Subcutaneous abdominal adipose tissue (tissue), 5 donors: ENCODE measurements around the gene LBP.

Source experiments
- H3K27ac ChIP-seq: one replicate; pipeline ENCODE4 v1.7.0; 2013; ENCODE audit warnings: low read depth, mild to moderate bottlenecking, inconsistent platforms, low read length, moderate library complexity
- H3K27me3 ChIP-seq, 5 donors: one replicate each; pipeline ENCODE4 v1.7.0; 2013; ENCODE audit warnings: low read length in 5 of 5, inconsistent platforms in 1 of 5; ENCODE audit not compliant: control insufficient read depth in 5 of 5, insufficient read depth in 4 of 5
- H3K36me3 ChIP-seq, 5 donors: one replicate each; pipeline ENCODE4 v1.7.0; 2013; ENCODE audit warnings: low read length in 5 of 5; ENCODE audit not compliant: control insufficient read depth in 5 of 5, insufficient read depth in 5 of 5
- H3K4me1 ChIP-seq, 5 donors: one replicate each; pipeline ENCODE4 v1.7.0; 2013; ENCODE audit warnings: low read length in 5 of 5, mild to moderate bottlenecking in 3 of 5, moderate library complexity in 1 of 5; ENCODE audit not compliant: control insufficient read depth in 5 of 5, insufficient read depth in 5 of 5
- H3K4me3 ChIP-seq, 5 donors: one replicate each; pipeline ENCODE4 v1.7.0; 2013; ENCODE audit warnings: low read length in 5 of 5, low read depth in 1 of 5
- H3K9ac ChIP-seq, 5 donors: one replicate each; pipeline ENCODE4 v1.7.0; 2013; ENCODE audit warnings: low read length in 5 of 5, mild to moderate bottlenecking in 4 of 5, moderate library complexity in 3 of 5
- H3K9me3 ChIP-seq, 5 donors: one replicate each; pipeline ENCODE4 v1.7.0; 2013; ENCODE audit warnings: low read length in 5 of 5; ENCODE audit not compliant: control insufficient read depth in 5 of 5
- donor health status: healthy.
- donor health status: healthy.
- donor health status: healthy.
- donor health status: healthy.
- donor health status: healthy.

Gene LBP

GRCh38 chr20:38316341-38316740 is 29.9 kb upstream of the LBP start:
- Histone ChIP-seq H3K36me3 (no peaks in the 10 kb centered on the region), H3K9ac (no peak overlapping the region), H3K9me3 (peaks cover 0 to 6% (median 0%) of the 10 kb centered on the region in 5 donors), H3K4me1 (no peaks in the 10 kb centered on the region), H3K27ac (no peak overlapping the region), H3K4me3 (no peak overlapping the region), H3K27me3 (peaks cover 0 to 13% (median 3%) of the 10 kb centered on the region in 5 donors)

- H3K27ac ChIP-seq, result no peak overlapping the region
- H3K27me3 ChIP-seq, result peaks cover 0 to 7% (median 3%) of the 10 kb centered on the region in 5 donors
- no peaks in the 10 kb centered on the region for H3K4me1 ChIP-seq
- peaks cover 0 to 6% (median 0%) of the 10 kb centered on the region in 5 donors for H3K9me3 ChIP-seq
- H3K36me3 ChIP-seq, result no peaks in the 10 kb centered on the region
- H3K4me3 ChIP-seq, result no peak overlapping the region
- no peak overlapping the region for H3K9ac ChIP-seq
Observed at GRCh38 chr20:38317422-38317821, 28.9 kb upstream of the LBP start.

DNA sequence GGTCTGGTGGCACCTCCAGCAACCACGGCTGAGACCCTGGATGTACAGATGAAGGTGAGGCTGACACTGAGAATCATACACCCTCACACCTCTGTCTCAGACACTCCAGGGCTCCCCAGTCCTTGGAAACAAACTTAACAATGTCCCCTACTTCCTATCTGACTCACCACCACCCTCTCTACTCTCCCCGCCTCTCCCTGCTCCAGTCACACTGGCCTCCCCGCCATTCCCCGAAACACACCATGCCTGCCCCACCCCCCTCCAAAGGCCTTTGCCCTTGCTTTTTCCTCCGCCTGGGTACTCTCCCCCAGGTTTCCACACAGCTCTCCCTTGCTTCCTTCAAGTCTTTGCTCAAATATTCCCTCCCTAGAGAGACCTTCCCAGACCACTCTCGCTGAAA is 26.1 kb upstream of the LBP start:
- H3K4me3 ChIP-seq, result no peak overlapping the region
- no peak overlapping the region for H3K27ac ChIP-seq
- peaks cover 0 to 7% (median 3%) of the 10 kb centered on the region in 5 donors for H3K27me3 ChIP-seq

GRCh38 chr20:38321959-38322598 is 24.2 kb upstream of the LBP start:
- Histone ChIP-seq H3K36me3 (no peaks in the 10 kb centered on the region), H3K4me3 (no peak overlapping the region), H3K9ac (no peak overlapping the region), H3K27me3 (peaks cover 0 to 7% (median 3%) of the 10 kb centered on the region in 5 donors), H3K4me1 (no peaks in the 10 kb centered on the region), H3K27ac (no peak overlapping the region), H3K9me3 (peaks cover 0 to 6% (median 2%) of the 10 kb centered on the region in 5 donors)

More for the DNA sequence above, 26.1 kb upstream of the LBP start:
- Histone ChIP-seq H3K36me3 (no peaks in the 10 kb centered on the region), H3K9ac (no peak overlapping the region), H3K9me3 (peaks cover 0 to under 1% (median 0%) of the 10 kb centered on the region in 5 donors), H3K4me1 (no peaks in the 10 kb centered on the region)

DNA sequence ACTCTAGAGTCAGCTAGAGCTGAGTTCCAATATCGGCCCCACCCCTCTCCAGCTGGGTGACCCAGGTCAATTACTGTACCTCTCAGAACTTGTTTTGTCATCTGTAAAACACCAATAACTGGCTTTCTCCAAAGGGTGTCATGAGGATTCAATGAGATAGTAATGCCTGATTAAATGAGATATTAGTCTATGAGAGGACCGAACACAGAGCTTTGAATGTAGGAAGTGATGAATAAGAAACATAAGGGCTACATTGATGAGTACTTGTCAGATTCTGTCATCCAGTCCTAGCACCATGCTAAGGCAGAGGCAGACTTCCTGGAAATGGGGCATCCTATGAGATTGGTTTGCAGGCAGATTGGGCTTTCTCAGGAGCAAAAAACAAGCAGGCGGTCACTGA is 22.1 kb upstream of the LBP start:
- no peaks in the 10 kb centered on the region for H3K4me1 ChIP-seq
- no peak overlapping the region for H3K9ac ChIP-seq
- H3K4me3 ChIP-seq, result no peak overlapping the region
- peaks cover 0 to 6% (median 2%) of the 10 kb centered on the region in 5 donors for H3K9me3 ChIP-seq
- no peaks in the 10 kb centered on the region for H3K36me3 ChIP-seq
- H3K27me3 ChIP-seq, result peaks cover 0 to 11% (median 3%) of the 10 kb centered on the region in 5 donors
- H3K27ac ChIP-seq, result no peak overlapping the region

DNA sequence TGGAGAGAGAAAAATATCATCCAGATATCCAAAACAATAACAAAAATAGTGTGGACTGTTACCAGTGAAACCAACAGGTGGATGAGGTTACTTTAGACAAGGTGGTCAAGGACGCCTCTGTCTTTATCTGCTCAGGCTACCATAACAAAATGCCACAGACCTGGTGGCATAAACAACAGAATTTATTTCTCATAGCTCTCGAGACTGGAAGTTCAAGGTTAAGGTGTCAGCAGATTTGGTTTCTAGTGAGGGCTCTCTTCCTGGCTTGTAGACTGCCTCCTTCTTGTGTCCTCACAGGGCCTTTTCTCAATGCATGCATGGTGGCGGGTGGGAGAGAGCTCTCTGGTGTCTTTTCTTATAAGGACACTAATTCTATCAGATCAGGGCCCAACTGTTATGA is 21.1 kb upstream of the LBP start:
- Histone ChIP-seq H3K4me3 (no peak overlapping the region), H3K27ac (no peak overlapping the region), H3K36me3 (no peaks in the 10 kb centered on the region), H3K27me3 (peaks cover 0 to 8% (median 0%) of the 10 kb centered on the region in 5 donors), H3K9me3 (peaks cover 0 to 6% (median 2%) of the 10 kb centered on the region in 5 donors), H3K9ac (no peak overlapping the region), H3K4me1 (no peaks in the 10 kb centered on the region)

DNA sequence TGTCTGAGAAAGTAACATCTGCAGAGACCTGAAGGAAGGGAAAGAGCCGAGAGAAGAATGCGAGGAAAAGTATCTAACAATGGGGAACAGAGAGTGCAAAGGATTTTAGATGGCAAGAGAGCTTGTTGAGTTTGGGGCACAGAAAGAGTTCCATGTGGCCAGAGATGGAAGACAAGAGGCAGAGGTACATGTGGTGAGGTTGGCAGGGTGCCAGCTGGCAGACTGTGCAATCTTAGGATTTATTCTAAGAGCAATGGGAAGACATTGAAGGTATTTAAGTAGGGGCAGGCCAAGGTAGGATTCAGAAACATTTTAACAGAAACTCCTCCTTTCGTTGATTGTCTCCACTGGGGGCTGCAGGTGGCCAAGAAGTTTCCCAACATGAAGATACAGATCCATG is 20.4 kb upstream of the LBP start:
- H3K36me3 ChIP-seq, result no peaks in the 10 kb centered on the region
- no peak overlapping the region for H3K27ac ChIP-seq
- H3K27me3 ChIP-seq, result peaks cover 0 to 8% (median 0%) of the 10 kb centered on the region in 5 donors
- no peaks in the 10 kb centered on the region for H3K4me1 ChIP-seq
- no peak overlapping the region for H3K4me3 ChIP-seq
- H3K9ac ChIP-seq, result no peak overlapping the region
- H3K9me3 ChIP-seq, result peaks cover 0 to 6% (median 2%) of the 10 kb centered on the region in 5 donors

DNA sequence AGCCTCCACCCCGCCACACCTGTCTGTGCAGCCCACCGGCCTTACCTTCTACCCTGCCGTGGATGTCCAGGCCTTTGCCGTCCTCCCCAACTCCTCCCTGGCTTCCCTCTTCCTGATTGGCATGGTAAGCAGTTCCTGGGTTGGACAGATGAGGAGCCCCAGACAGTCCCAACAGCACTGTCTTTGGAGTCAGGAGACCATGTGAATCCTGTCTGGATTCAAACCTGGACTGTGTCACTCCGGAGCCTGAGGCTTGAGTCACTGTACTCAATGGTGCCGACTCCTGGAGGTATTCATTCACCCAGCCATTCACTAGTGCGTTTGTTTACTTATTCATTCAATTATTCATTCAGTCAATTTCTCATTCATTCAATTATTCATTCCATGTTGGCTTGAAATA is 20.0 kb upstream of the LBP start:
- no peak overlapping the region for H3K27ac ChIP-seq
- H3K27me3 ChIP-seq, result peaks cover 0 to 8% (median 0%) of the 10 kb centered on the region in 5 donors
- H3K4me1 ChIP-seq, result no peaks in the 10 kb centered on the region
- H3K9me3 ChIP-seq, result peaks cover 0 to 6% (median 2%) of the 10 kb centered on the region in 5 donors
- no peaks in the 10 kb centered on the region for H3K36me3 ChIP-seq
- no peak overlapping the region for H3K9ac ChIP-seq
- no peak overlapping the region for H3K4me3 ChIP-seq

- H3K27me3 ChIP-seq, result peaks cover 0 to 8% (median 0%) of the 10 kb centered on the region in 5 donors
- no peaks in the 10 kb centered on the region for H3K4me1 ChIP-seq
- H3K27ac ChIP-seq, result no peak overlapping the region
- no peak overlapping the region for H3K9ac ChIP-seq
- no peaks in the 10 kb centered on the region for H3K36me3 ChIP-seq
- H3K4me3 ChIP-seq, result no peak overlapping the region
- peaks cover 0 to 6% (median under 1%) of the 10 kb centered on the region in 5 donors for H3K9me3 ChIP-seq
Observed at GRCh38 chr20:38330638-38331037, 15.6 kb upstream of the LBP start.

DNA sequence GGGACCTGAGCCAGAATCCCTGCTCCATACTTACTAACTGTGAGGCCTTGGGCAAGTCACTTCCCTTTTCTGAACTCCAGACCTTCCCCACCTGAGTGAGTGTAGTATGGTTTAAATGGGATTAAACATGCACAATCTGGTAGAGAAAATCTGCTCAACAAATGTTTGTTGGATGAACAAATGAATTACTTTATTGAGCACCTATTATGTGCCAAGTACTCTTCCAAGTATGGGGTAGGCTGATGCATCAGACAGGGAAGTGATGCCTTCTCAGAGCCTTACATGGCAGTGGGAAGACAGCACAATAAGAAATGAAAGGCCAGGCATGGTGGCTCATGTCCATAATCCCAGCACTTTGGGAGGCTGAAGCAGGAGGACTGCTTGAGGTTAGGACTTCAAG is 15.0 kb upstream of the LBP start:
- no peaks in the 10 kb centered on the region for H3K9me3 ChIP-seq
- H3K4me1 ChIP-seq, result no peaks in the 10 kb centered on the region
- no peak overlapping the region for H3K9ac ChIP-seq
- peaks cover 0 to 8% (median 0%) of the 10 kb centered on the region in 5 donors for H3K27me3 ChIP-seq
- no peak overlapping the region for H3K4me3 ChIP-seq
- no peak overlapping the region for H3K27ac ChIP-seq
- no peaks in the 10 kb centered on the region for H3K36me3 ChIP-seq
